ENCODE results near the gene MED15. TPM values are rescaled to one million over a fixed set of nuclear protein-coding genes. Genes with fewer than 3 reads are reported as not detected.

The MED15 gene
- total RNA-seq, 1 donor: 44.2 TPM

GRCh38 chr22:20604092-20604747 is 96.8 kb downstream of the MED15 start:
- H3K4me3 ChIP-seq (ENCODE audit: low read depth, low read length): no peak overlapping the region
- TF ChIP-seq CTCF (IDR thresholded peaks at IDR 0.05; ENCODE audit: insufficient read depth, low read length): no peak
- DNase-seq (ENCODE audit: low read depth): no peak

- TF ChIP-seq CTCF (IDR thresholded peaks at IDR 0.05; ENCODE audit: insufficient read depth, low read length): no peak
- no peak overlapping the region for H3K4me3 ChIP-seq (ENCODE audit: low read depth, low read length)
- no peak for DNase-seq (ENCODE audit: low read depth)
Measured at GRCh38 chr22:20604776-20605221, 97.4 kb downstream of the MED15 start.

- no peak for DNase-seq (ENCODE audit: low read depth)
Measured at GRCh38 chr22:20605328-20605727, 97.9 kb downstream of the MED15 start.

GRCh38 chr22:20606041-20606783 is 98.8 kb downstream of the MED15 start:
- H3K4me3 ChIP-seq (ENCODE audit: low read depth, low read length): no peak overlapping the region
- peak; percentile 71 for TF ChIP-seq CTCF (IDR thresholded peaks at IDR 0.05; ENCODE audit: insufficient read depth, low read length)
- peak; percentile 59 for DNase-seq (ENCODE audit: low read depth)

More at GRCh38 chr22:20605328-20605727, 97.9 kb downstream of the MED15 start:
- no peak for TF ChIP-seq CTCF (IDR thresholded peaks at IDR 0.05; ENCODE audit: insufficient read depth, low read length)
- H3K4me3 ChIP-seq (ENCODE audit: low read depth, low read length): no peak overlapping the region

GRCh38 chr22:20606784-20607128 is 99.3 kb downstream of the MED15 start:
- DNase-seq (ENCODE audit: low read depth): no peak
- no peak overlapping the region for H3K4me3 ChIP-seq (ENCODE audit: low read depth, low read length)
- no peak for TF ChIP-seq CTCF (IDR thresholded peaks at IDR 0.05; ENCODE audit: insufficient read depth, low read length)

GRCh38 chr22:20607157-20607907 is 99.9 kb downstream of the MED15 start:
- no peak for DNase-seq (ENCODE audit: low read depth)
- no peak overlapping the region for H3K4me3 ChIP-seq (ENCODE audit: low read depth, low read length)

More at GRCh38 chr22:20607157-20607907, 99.9 kb downstream of the MED15 start:
- TF ChIP-seq CTCF (IDR thresholded peaks at IDR 0.05; ENCODE audit: insufficient read depth, low read length): no peak

Measured in fibroblast of the aortic adventitia (primary cell).